Trophoblast cell (in vitro differentiated cells and primary cell): ENCODE results near the gene MYH9.

Experiments used
- DNase-seq, 2 donors: peaks; one replicate each; pipeline ENCODE4 v3.0.0-alpha.2; 2016
- H2AFZ ChIP-seq: 2 replicates; pipeline ENCODE4 v1.6.1; 2013; ENCODE audit warnings: low read length, moderate library complexity, mild to moderate bottlenecking; ENCODE audit not compliant: insufficient read depth, poor library complexity
- H2AK5ac ChIP-seq: 2 replicates; pipeline ENCODE4 v1.6.1; 2013; ENCODE audit warnings: mild to moderate bottlenecking, low read length
- H2BK120ac ChIP-seq: 2 replicates; pipeline ENCODE4 v1.6.1; 2013; ENCODE audit warnings: low read length, mild to moderate bottlenecking, moderate library complexity; ENCODE audit not compliant: insufficient read depth, poor library complexity
- H2BK12ac ChIP-seq: 2 replicates; pipeline ENCODE4 v1.6.1; 2013; ENCODE audit warnings: mild to moderate bottlenecking, low read length, moderate library complexity
- H2BK5ac ChIP-seq: 2 replicates; pipeline ENCODE4 v1.6.1; 2013; ENCODE audit warnings: low read length, low read depth, moderate library complexity, mild to moderate bottlenecking; ENCODE audit not compliant: poor library complexity
- H3K14ac ChIP-seq: 2 replicates; pipeline ENCODE4 v1.6.1; 2013; ENCODE audit warnings: mild to moderate bottlenecking, low read length
- H3K18ac ChIP-seq: 2 replicates; pipeline ENCODE4 v1.6.1; 2013; ENCODE audit warnings: mild to moderate bottlenecking, low read length
- H3K23ac ChIP-seq: 2 replicates; pipeline ENCODE4 v1.6.1; 2013; ENCODE audit warnings: low read length
- H3K27ac ChIP-seq: 2 replicates; pipeline ENCODE4 v1.5.1; 2013; ENCODE audit warnings: low read depth, mild to moderate bottlenecking, inconsistent platforms, low read length, moderate library complexity
- H3K27me3 ChIP-seq: 2 replicates; pipeline ENCODE4 v1.6.1; 2013; ENCODE audit warnings: inconsistent platforms, mild to moderate bottlenecking, low read length, moderate library complexity; ENCODE audit not compliant: insufficient read depth
- H3K36me3 ChIP-seq, 2 experiments: 1 replicate in 1 of 2; 2 replicates in 1 of 2; pipeline ENCODE4 v1.6.1; 2013; ENCODE audit warnings: low read length in 2 of 2, mild to moderate bottlenecking in 2 of 2, moderate library complexity in 1 of 2; ENCODE audit not compliant: insufficient read depth in 2 of 2, control insufficient read depth in 1 of 2
- H3K4ac ChIP-seq: 2 replicates; pipeline ENCODE4 v1.6.1; 2013; ENCODE audit warnings: low read depth, mild to moderate bottlenecking, low read length, moderate library complexity
- H3K4me1 ChIP-seq, 2 experiments: 1 replicate in 1 of 2; 2 replicates in 1 of 2; pipeline ENCODE4 v1.6.1; 2013; ENCODE audit warnings: low read length in 2 of 2, mild to moderate bottlenecking in 2 of 2, moderate library complexity in 1 of 2; ENCODE audit not compliant: insufficient read depth in 2 of 2, control insufficient read depth in 1 of 2
- H3K4me2 ChIP-seq: 2 replicates; pipeline ENCODE4 v1.6.1; 2013; ENCODE audit warnings: inconsistent platforms, mild to moderate bottlenecking, low read length, moderate library complexity
- H3K4me3 ChIP-seq: 2 replicates; pipeline ENCODE4 v1.5.1; 2013; ENCODE audit warnings: mild to moderate bottlenecking, low read depth, low read length, inconsistent platforms
- H3K79me1 ChIP-seq: one replicate; pipeline ENCODE4 v1.6.1; 2013; ENCODE audit warnings: low read length
- H3K79me2 ChIP-seq: 2 replicates; pipeline ENCODE4 v1.6.1; 2013; ENCODE audit warnings: low read length, mild to moderate bottlenecking; ENCODE audit not compliant: control insufficient read depth, insufficient read depth, poor library complexity
- H3K9ac ChIP-seq: 2 replicates; pipeline ENCODE4 v1.6.1; 2013; ENCODE audit warnings: mild to moderate bottlenecking, low read length
- H3K9me3 ChIP-seq: 2 replicates; pipeline ENCODE4 v1.6.1; 2013; ENCODE audit warnings: low read depth, mild to moderate bottlenecking, control low read depth, inconsistent platforms, low read length; ENCODE audit not compliant: insufficient read depth
- H4K12ac ChIP-seq: 2 replicates; pipeline ENCODE4 v1.6.1; 2013; ENCODE audit warnings: low read depth, mild to moderate bottlenecking, low read length, moderate library complexity
- H4K8ac ChIP-seq: 2 replicates; pipeline ENCODE4 v1.6.1; 2013; ENCODE audit warnings: low read depth, mild to moderate bottlenecking, low read length, moderate library complexity
- H4K91ac ChIP-seq: one replicate; pipeline ENCODE4 v1.6.1; 2013; ENCODE audit warnings: low read depth, mild to moderate bottlenecking, low read length, moderate library complexity
- WGBS: extraction: QIAGEN DNeasy Blood & Tissue Kit; methylation state at CpG from one replicate; pipeline ENCODE4 v1.1.7; 2013; ENCODE audit warnings: missing lambda C conversion rate; ENCODE audit not compliant: insufficient read length, insufficient coverage; ENCODE audit errors: extremely low coverage; 5-methylcytosine and 5-hydroxymethylcytosine counted together

Gene MYH9

GRCh38 chr22:36347094-36347493 is 40.7 kb downstream of the MYH9 start:
- Histone ChIP-seq H3K4me2 (no peak overlapping the region), H3K14ac (no peak overlapping the region), H2BK12ac (no peak overlapping the region), H4K91ac (no peak overlapping the region), H3K4ac (peak overlapping the region; percentile 3), H3K79me2 (peaks cover 39% of the 10 kb centered on the region), H2AK5ac (no peak overlapping the region), H4K12ac (no peak overlapping the region), H4K8ac (no peak overlapping the region), H3K27me3 (no peaks in the 10 kb centered on the region), H2AFZ (no peak overlapping the region), H3K79me1 (peaks cover 11% of the 10 kb centered on the region), H2BK5ac (no peak overlapping the region), H3K36me3 (peaks cover 39 to 50% of the 10 kb centered on the region in 2 experiments), H3K18ac (no peak overlapping the region), H3K23ac (no peak overlapping the region), H3K9me3 (no peaks in the 10 kb centered on the region), H3K9ac (no peak overlapping the region), H3K4me1 (peaks cover 20 to 21% of the 10 kb centered on the region in 2 experiments), H3K27ac (no peak overlapping the region), H2BK120ac (no peak overlapping the region), H3K4me3 (no peak overlapping the region)
- WGBS, result no CpG with 5 or more reads among the region's 5 CpGs
- DNase-seq, result no peak

- H2BK120ac ChIP-seq, result no peak overlapping the region
- no peak overlapping the region for H3K9ac ChIP-seq
- no peak overlapping the region for H2BK12ac ChIP-seq
- WGBS, result no CpG with 5 or more reads among the region's 23 CpGs
- peaks cover 24% of the 10 kb centered on the region for H3K79me2 ChIP-seq
- H3K9me3 ChIP-seq, result no peaks in the 10 kb centered on the region
- peaks cover 13 to 19% of the 10 kb centered on the region in 2 experiments for H3K4me1 ChIP-seq
- H3K27me3 ChIP-seq, result no peaks in the 10 kb centered on the region
- no peak overlapping the region for H2AFZ ChIP-seq
- H3K14ac ChIP-seq, result no peak overlapping the region
- H3K4ac ChIP-seq, result peak overlapping the region; percentile 68
- no peak overlapping the region for H4K91ac ChIP-seq
- peaks cover 48 to 71% of the 10 kb centered on the region in 2 experiments for H3K36me3 ChIP-seq
- no peaks in the 10 kb centered on the region for H3K79me1 ChIP-seq
- H3K27ac ChIP-seq, result no peak overlapping the region
- H4K8ac ChIP-seq, result no peak overlapping the region
- no peak for DNase-seq
- H3K23ac ChIP-seq, result no peak overlapping the region
- H3K18ac ChIP-seq, result peak overlapping the region; percentile 46
- no peak overlapping the region for H3K4me3 ChIP-seq
- H2BK5ac ChIP-seq, result no peak overlapping the region
- H3K4me2 ChIP-seq, result no peak overlapping the region
- H2AK5ac ChIP-seq, result no peak overlapping the region
- H4K12ac ChIP-seq, result no peak overlapping the region
These were observed 43.5 kb downstream of the MYH9 start for GRCh38 chr22:36344106-36344827.

GRCh38 chr22:36343720-36344105 is 44.1 kb downstream of the MYH9 start:
- Histone ChIP-seq H2BK12ac (no peak overlapping the region), H3K9me3 (no peaks in the 10 kb centered on the region), H3K79me1 (no peaks in the 10 kb centered on the region), H3K27me3 (no peaks in the 10 kb centered on the region), H4K91ac (no peak overlapping the region), H3K4me3 (no peak overlapping the region), H2AK5ac (no peak overlapping the region), H2AFZ (no peak overlapping the region), H2BK5ac (no peak overlapping the region), H3K4ac (peak overlapping the region; percentile 68), H3K18ac (peak overlapping the region; percentile 46), H3K27ac (no peak overlapping the region), H3K36me3 (peaks cover 44 to 66% of the 10 kb centered on the region in 2 experiments), H2BK120ac (no peak overlapping the region), H3K4me1 (peaks cover 13 to 19% of the 10 kb centered on the region in 2 experiments), H3K14ac (no peak overlapping the region), H3K9ac (no peak overlapping the region), H4K12ac (no peak overlapping the region), H3K4me2 (no peak overlapping the region), H3K79me2 (peaks cover 24% of the 10 kb centered on the region), H3K23ac (no peak overlapping the region), H4K8ac (no peak overlapping the region)
- WGBS, result no CpG with 5 or more reads among the region's 9 CpGs
- no peak for DNase-seq

GRCh38 chr22:36343070-36343719 is 44.6 kb downstream of the MYH9 start:
- no peak overlapping the region for H4K12ac ChIP-seq
- H3K14ac ChIP-seq, result no peak overlapping the region
- peaks cover 15 to 19% of the 10 kb centered on the region in 2 experiments for H3K4me1 ChIP-seq
- WGBS, result no CpG with 5 or more reads among the region's 5 CpGs
- H3K36me3 ChIP-seq, result peaks cover 43 to 65% of the 10 kb centered on the region in 2 experiments
- H3K23ac ChIP-seq, result no peak overlapping the region
- no peaks in the 10 kb centered on the region for H3K27me3 ChIP-seq
- H3K9me3 ChIP-seq, result no peaks in the 10 kb centered on the region
- H2BK120ac ChIP-seq, result no peak overlapping the region
- H4K8ac ChIP-seq, result no peak overlapping the region
- DNase-seq, result no peak
- no peak overlapping the region for H2AK5ac ChIP-seq
- H3K9ac ChIP-seq, result no peak overlapping the region
- H3K4ac ChIP-seq, result peak overlapping the region; percentile 80
- H3K4me2 ChIP-seq, result no peak overlapping the region
- H2AFZ ChIP-seq, result no peak overlapping the region
- H3K79me1 ChIP-seq, result no peaks in the 10 kb centered on the region
- H2BK5ac ChIP-seq, result no peak overlapping the region
- H3K18ac ChIP-seq, result peak overlapping the region; percentile 72
- H3K4me3 ChIP-seq, result no peak overlapping the region
- no peak overlapping the region for H3K27ac ChIP-seq
- no peak overlapping the region for H2BK12ac ChIP-seq
- no peak overlapping the region for H4K91ac ChIP-seq
- H3K79me2 ChIP-seq, result peaks cover 24% of the 10 kb centered on the region
